Measurements from ENCODE around the gene NCF1. TPM values are rescaled to one million over a fixed set of nuclear protein-coding genes. Genes with fewer than 3 reads are reported as not detected.
A peak's percentile ranks its signal among the peaks of the same experiment; 100 is the strongest.

NCF1 gene
- total and polyA plus RNA-seq, 2 of the 4 experiments (the other 2 are of a cell fraction), result not detected

DNA sequence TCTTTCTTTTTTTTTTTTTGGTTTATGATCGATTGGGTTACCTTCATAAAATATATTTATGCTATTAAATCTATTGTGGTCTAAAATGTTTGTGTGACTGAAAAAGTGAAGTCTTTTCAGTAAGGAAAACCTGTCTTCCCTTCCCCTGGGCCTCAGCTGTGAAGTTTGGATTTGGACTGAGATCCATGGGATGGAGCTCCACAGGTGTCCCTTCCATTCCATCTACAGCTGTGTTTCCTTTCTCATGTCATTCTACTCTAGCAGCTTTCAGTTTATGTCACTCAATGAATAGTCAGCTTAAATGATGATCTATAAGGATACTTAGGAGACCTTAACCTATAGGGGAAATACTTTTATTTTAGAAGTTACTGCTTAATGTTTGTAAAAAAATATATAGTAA is 48.0 kb upstream of the NCF1 start:
- DNase-seq (no peak), ATAC-seq (ENCODE audit: low read depth) (no peak)
- no CpG with 5 or more reads among the region's 1 CpG for WGBS, 2 experiments (ENCODE audit: extremely low coverage in 2 of 2, insufficient read length in 1 of 2)
- H2AFZ ChIP-seq (replicated peaks; ENCODE audit: low read length, poor library complexity), result no peak overlapping the region
- peak overlapping the region; percentile 51 for H2BK120ac ChIP-seq (ENCODE audit: low read depth, low read length)
- peaks cover 6% of the 10 kb centered on the region for H3K9me1 ChIP-seq (ENCODE audit: insufficient read depth, low read length)
- H3K4ac ChIP-seq (ENCODE audit: low read depth, low read length), result peak overlapping the region; percentile 37; the same call in 1 of the 2 replicates
- peak overlapping the region; percentile 55; the same call in 1 of the 2 replicates for H4K91ac ChIP-seq (ENCODE audit: insufficient read depth, low read depth, low read length)
- peak overlapping the region; percentile 96 for H2BK15ac ChIP-seq (ENCODE audit: low read depth, low read length)
- peaks cover 9% of the 10 kb centered on the region for H3K4me1 ChIP-seq (ENCODE audit: control insufficient read depth, insufficient read depth, low read length)
- dilution Hi-C loops (cut with HindIII; ENCODE audit: low sequenced_read_pairs, unreplicated experiment) (no loop called here), in situ Hi-C loops (cut with MboI; ENCODE audit: low sequenced_read_pairs) (no loop called here), intact Hi-C loops (cut with micrococcal nuclease) (no loop called here)
- H4K20me1 ChIP-seq (ENCODE audit: insufficient read depth, low read length), result no peaks in the 10 kb centered on the region
- no peak overlapping the region for H3K4me3 ChIP-seq (ENCODE audit: insufficient read depth, low read depth, low read length)
- no peak overlapping the region for H2AK9ac ChIP-seq (replicated peaks; ENCODE audit: low read depth, low read length, poor library complexity)
- peak overlapping the region; percentile 95 for H3K18ac ChIP-seq (ENCODE audit: low read depth, low read length)
- ChIA-PET CTCF (no interaction called here), POLR2A (ENCODE audit: unreplicated experiment) (interaction anchor here (0.6 kb wide), 1 partner anchor 632 kb away, joined by 3 read pairs; no protein-coding TSS in a partner anchor)
- H2BK5ac ChIP-seq (ENCODE audit: low read depth, low read length, poor library complexity, severe bottlenecking), result peak overlapping the region; percentile 83
- peak overlapping the region; percentile 31 for H2AK5ac ChIP-seq (ENCODE audit: low read depth, low read length)
- H3K4me2 ChIP-seq (ENCODE audit: low read depth, low read length), result no peak overlapping the region
- H3K56ac ChIP-seq (ENCODE audit: extremely low read depth, insufficient read depth, low read length), result no peak overlapping the region
- no peak for TF ChIP-seq BHLHE40 (IDR thresholded peaks at IDR 0.05; ENCODE audit: low read depth, low read length)
- TF ChIP-seq RCOR1 (IDR thresholded peaks at IDR 0.05; ENCODE audit: insufficient replicate concordance, low read length), result no peak
- BruUV-seq (replicated peaks), result no TSS peak
- H3K79me1 ChIP-seq (ENCODE audit: low read depth in 1 of 2, low read length in 2 of 2), result peaks cover 26 to 29% of the 10 kb centered on the region in 2 experiments
- H3K36me3 ChIP-seq (ENCODE audit: control insufficient read depth, insufficient read depth, low read length), result peaks cover 15% of the 10 kb centered on the region
- peak overlapping the region; percentile 99 for H4K5ac ChIP-seq (ENCODE audit: low read depth, low read length)
- no peak overlapping the region; the same call in 1 of the 2 replicates for H2BK20ac ChIP-seq (ENCODE audit: low read depth, low read length)
- H3K14ac ChIP-seq (replicated peaks; ENCODE audit: low read depth, low read length), result 0 out of 2 replicates have a peak overlapping the region, but pooled peaks have one; percentile 5
- no peaks in the 10 kb centered on the region for H3K9me3 ChIP-seq (ENCODE audit: control insufficient read depth, insufficient read depth, low read length)
- H4K8ac ChIP-seq (ENCODE audit: low read depth in 2 of 2, low read length in 2 of 2), result peak overlapping the region; percentile 61 to 84
- H3K23ac ChIP-seq (ENCODE audit: low read depth, low read length), result no peak overlapping the region
- peak overlapping the region; percentile 75; the same call in 1 of the 2 replicates for H3K27ac ChIP-seq (ENCODE audit: insufficient read depth, low read length)
- H3K9ac ChIP-seq (ENCODE audit: low read depth, low read length), result no peak overlapping the region
- H3K27me3 ChIP-seq (ENCODE audit: control insufficient read depth, insufficient read depth, low read length), result no peaks in the 10 kb centered on the region

All from IMR-90 (cell line).